PC-3 (cell line): ENCODE results near the gene SYNCRIP. TPM values are rescaled to one million over a fixed set of nuclear protein-coding genes. Genes with fewer than 3 reads are reported as not detected.

Source experiments
- ATAC-seq: fragments of 200-7000 bp; cut with Tn5 transposase; 2 replicates; pipeline ENCODE4 v1.9.1; 2020; ENCODE audit warnings: mild to moderate bottlenecking, moderate library complexity
- BruUV-seq: library from RNA; stranded (reverse); fragments of 400-500 nt; replicated peaks from 2 replicates; lab custom pipeline; 2021; lab: Mats Ljungman, UMichigan
- CTCF ChIA-PET: fragments of 300-600 bp; sonication (Branson Sonifier 250); formaldehyde crosslinking; loops from one replicate; lab custom pipeline; 2022; ENCODE audit warnings: antibody characterized with exemption; lab: Charles Lee
- POLR2A ChIA-PET: fragments of 300-600 bp; sonication (Branson Sonifier 250); formaldehyde crosslinking; loops from one replicate; lab custom pipeline; 2022; ENCODE audit warnings: antibody characterized with exemption; ENCODE audit not compliant: unreplicated experiment; lab: Charles Lee
- DNase-seq: peaks from one replicate; pipeline ENCODE4 v3.0.0-alpha.2; 2015
- H2AFZ ChIP-seq: fragments of 300-600 bp; sonication (generic); 2 replicates; pipeline ENCODE4 v1.6.0; 2016; ENCODE audit warnings: antibody characterized with exemption, low read length
- H3F3A ChIP-seq: fragments of 300-600 bp; sonication (generic); one replicate; pipeline ENCODE4 v1.6.0; 2017; ENCODE audit warnings: antibody characterized with exemption, low read length, control low read depth, mild to moderate bottlenecking; ENCODE audit not compliant: unreplicated experiment
- H3K27ac ChIP-seq: fragments of 300-600 bp; sonication (generic); 2 replicates; pipeline ENCODE4 v1.5.1; 2016; ENCODE audit warnings: mild to moderate bottlenecking, low read length
- H3K27me3 ChIP-seq: fragments of 300-600 bp; sonication (generic); 2 replicates; pipeline ENCODE4 v1.6.1; 2016; ENCODE audit warnings: low read length, mixed read lengths
- H3K36me3 ChIP-seq: fragments of 300-600 bp; sonication (generic); 2 replicates; pipeline ENCODE4 v1.6.1; 2016; ENCODE audit warnings: low read depth, mixed run types, low read length, mixed read lengths
- H3K4me1 ChIP-seq: fragments of 300-600 bp; sonication (generic); 2 replicates; pipeline ENCODE4 v1.5.1; 2016; ENCODE audit warnings: low read length; ENCODE audit not compliant: insufficient read depth
- H3K4me2 ChIP-seq: fragments of 300-600 bp; sonication (generic); 2 replicates; pipeline ENCODE4 v1.6.0; 2016; ENCODE audit warnings: low read length
- H3K4me3 ChIP-seq: fragments of 300-600 bp; sonication (generic); 2 replicates; pipeline ENCODE4 v1.5.1; 2016; ENCODE audit warnings: mild to moderate bottlenecking, low read length, mixed read lengths
- H3K79me2 ChIP-seq: fragments of 300-600 bp; sonication (generic); 2 replicates; pipeline ENCODE4 v1.6.1; 2017; ENCODE audit warnings: low read length, mixed read lengths
- H3K9ac ChIP-seq: fragments of 300-600 bp; sonication (generic); 2 replicates; pipeline ENCODE4 v1.6.0; 2016; ENCODE audit warnings: mild to moderate bottlenecking, low read length
- H3K9me2 ChIP-seq: fragments of 300-600 bp; sonication (generic); replicated peaks from 2 replicates; pipeline ENCODE4 v1.6.1; 2016; ENCODE audit warnings: mixed run types, low read length, mixed read lengths
- H3K9me3 ChIP-seq: fragments of 300-600 bp; sonication (generic); 2 replicates; pipeline ENCODE4 v1.6.1; 2016; ENCODE audit warnings: low read length, mixed read lengths
- H4K20me1 ChIP-seq: fragments of 300-600 bp; sonication (generic); 2 replicates; pipeline ENCODE4 v1.6.1; 2016; ENCODE audit warnings: low read length, mixed read lengths
- EZH2 ChIP-seq: fragments of 300-600 bp; sonication (generic); IDR thresholded peaks from one replicate; pipeline ENCODE4 v1.6.1; 2017; ENCODE audit warnings: antibody characterized with exemption, mild to moderate bottlenecking, low read length; ENCODE audit not compliant: unreplicated experiment
- EZH2phosphoT487 ChIP-seq: fragments of 300-600 bp; sonication (generic); IDR thresholded peaks from 2 replicates; pipeline ENCODE4 v1.6.1; 2018; ENCODE audit warnings: mild to moderate bottlenecking, antibody characterized with exemption, low read length, borderline replicate concordance
- intact Hi-C: fragments of 100-400 bp; cut with micrococcal nuclease; formaldehyde crosslinking; loops from 2 replicates; pipeline ENCODE4 v1.9.0; 2023
- total RNA-seq: library from RNA; depleted of rRNA; stranded (reverse); fragments of >200 nt; gene quantifications from 2 replicates; pipeline ENCODE4 v1.2.3, GENCODE V29; 2014
- TF ChIP-seq, protein P1 (sequence below): fragments of 300-600 bp; sonication (generic); conservative IDR thresholded peaks from 2 replicates; pipeline ENCODE4 v1.5.1; 2017; ENCODE audit warnings: antibody characterized with exemption, low read depth, mild to moderate bottlenecking, low read length

The SYNCRIP gene
- total RNA-seq, 1 experiment from 2014 or later: 63.8 TPM

DNA sequence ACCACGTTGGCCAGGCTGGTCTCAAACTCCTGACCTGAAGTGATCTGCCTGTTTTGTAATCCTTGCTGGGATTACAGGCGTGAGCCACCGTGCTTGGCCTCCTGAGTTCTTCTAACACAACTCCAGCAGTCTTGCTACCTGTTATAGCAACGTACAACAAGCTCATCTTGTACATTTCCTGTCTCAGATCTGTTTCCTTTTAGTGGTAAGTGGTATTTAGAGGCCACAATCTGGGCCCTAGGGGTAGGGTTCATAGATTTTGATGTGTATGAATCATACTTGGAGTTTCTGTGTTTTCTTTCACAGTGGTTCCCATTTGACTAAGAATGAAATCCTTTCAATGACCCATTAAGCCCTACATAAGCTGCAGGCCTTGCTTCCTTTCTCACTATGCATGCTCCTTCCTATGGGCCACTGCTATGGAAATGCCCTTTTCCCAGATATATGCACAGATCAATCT is 27.1 kb upstream of the SYNCRIP start:
- no peak overlapping the region for H2AFZ ChIP-seq
- no peaks in the 10 kb centered on the region for H3F3A ChIP-seq
- peaks cover 9% of the 10 kb centered on the region; the same call in 1 of the 2 replicates for H3K79me2 ChIP-seq
- DNase-seq: peak; percentile 37
- no peaks in the 10 kb centered on the region; the same call in 1 of the 2 replicates for H3K4me1 ChIP-seq
- POLR2A ChIA-PET: interaction anchor here (0.6 kb wide), 1 partner anchor 9 kb away, joined by 3 read pairs; no protein-coding TSS in a partner anchor
- ATAC-seq: peak; percentile 42
- TF ChIP-seq EZH2phosphoT487: no peak
- TF ChIP-seq, protein P1, sequence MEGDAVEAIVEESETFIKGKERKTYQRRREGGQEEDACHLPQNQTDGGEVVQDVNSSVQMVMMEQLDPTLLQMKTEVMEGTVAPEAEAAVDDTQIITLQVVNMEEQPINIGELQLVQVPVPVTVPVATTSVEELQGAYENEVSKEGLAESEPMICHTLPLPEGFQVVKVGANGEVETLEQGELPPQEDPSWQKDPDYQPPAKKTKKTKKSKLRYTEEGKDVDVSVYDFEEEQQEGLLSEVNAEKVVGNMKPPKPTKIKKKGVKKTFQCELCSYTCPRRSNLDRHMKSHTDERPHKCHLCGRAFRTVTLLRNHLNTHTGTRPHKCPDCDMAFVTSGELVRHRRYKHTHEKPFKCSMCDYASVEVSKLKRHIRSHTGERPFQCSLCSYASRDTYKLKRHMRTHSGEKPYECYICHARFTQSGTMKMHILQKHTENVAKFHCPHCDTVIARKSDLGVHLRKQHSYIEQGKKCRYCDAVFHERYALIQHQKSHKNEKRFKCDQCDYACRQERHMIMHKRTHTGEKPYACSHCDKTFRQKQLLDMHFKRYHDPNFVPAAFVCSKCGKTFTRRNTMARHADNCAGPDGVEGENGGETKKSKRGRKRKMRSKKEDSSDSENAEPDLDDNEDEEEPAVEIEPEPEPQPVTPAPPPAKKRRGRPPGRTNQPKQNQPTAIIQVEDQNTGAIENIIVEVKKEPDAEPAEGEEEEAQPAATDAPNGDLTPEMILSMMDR: no peak
- TF ChIP-seq EZH2: no peak
- peaks cover 2% of the 10 kb centered on the region; the same call in 1 of the 2 replicates for H3K36me3 ChIP-seq
- no peak overlapping the region for H3K27ac ChIP-seq
- no TSS peak for BruUV-seq
- no peak overlapping the region for H3K4me2 ChIP-seq
- H3K9ac ChIP-seq: no peak overlapping the region
- no peaks in the 10 kb centered on the region for H3K9me2 ChIP-seq
- CTCF ChIA-PET: no interaction called here
- intact Hi-C loops: loop anchor here (10.0 kb wide), 1 partner anchor 75 kb away; the partner anchor contains the start of gene SNX14
- no peak overlapping the region for H3K4me3 ChIP-seq
- H4K20me1 ChIP-seq: peaks cover 12% of the 10 kb centered on the region; the same call in 1 of the 2 replicates
- no peaks in the 10 kb centered on the region for H3K9me3 ChIP-seq
- H3K27me3 ChIP-seq: no peaks in the 10 kb centered on the region

DNA sequence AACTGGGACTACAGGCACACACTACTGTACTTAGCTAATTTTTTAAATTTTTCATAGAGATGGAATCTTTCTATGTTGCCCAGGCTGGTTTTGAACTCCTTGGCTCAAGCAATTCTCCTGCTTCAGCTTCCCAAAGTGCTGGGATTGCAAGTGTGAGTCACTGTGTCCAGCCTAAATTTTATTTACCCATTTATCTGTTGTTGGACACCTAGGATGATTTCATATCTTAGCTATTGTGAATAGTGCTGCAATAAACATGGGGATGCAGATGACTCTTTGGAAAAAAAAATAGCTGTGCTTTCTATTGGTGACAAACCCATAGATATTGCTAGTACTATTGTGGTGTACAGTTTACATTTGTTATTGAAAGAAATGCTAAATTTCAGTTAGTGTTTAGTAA is 19.6 kb upstream of the SYNCRIP start:
- Histone ChIP-seq H3K4me1 (no peaks in the 10 kb centered on the region), H3K4me3 (no peak overlapping the region), H3K36me3 (no peaks in the 10 kb centered on the region), H4K20me1 (no peaks in the 10 kb centered on the region), H3K4me2 (no peak overlapping the region), H3K9ac (no peak overlapping the region), H3F3A (no peaks in the 10 kb centered on the region), H3K9me2 (no peaks in the 10 kb centered on the region), H2AFZ (no peak overlapping the region), H3K27me3 (no peaks in the 10 kb centered on the region), H3K27ac (no peak overlapping the region), H3K79me2 (no peaks in the 10 kb centered on the region), H3K9me3 (no peaks in the 10 kb centered on the region)
- ATAC-seq (no peak), DNase-seq (peak; percentile 6)
- CTCF ChIA-PET: no interaction called here
- TF ChIP-seq EZH2phosphoT487 (no peak), EZH2 (no peak)
- TF ChIP-seq, protein P1: no peak
- intact Hi-C loops: no loop called here
- POLR2A ChIA-PET: no interaction called here
- no TSS peak for BruUV-seq

DNA sequence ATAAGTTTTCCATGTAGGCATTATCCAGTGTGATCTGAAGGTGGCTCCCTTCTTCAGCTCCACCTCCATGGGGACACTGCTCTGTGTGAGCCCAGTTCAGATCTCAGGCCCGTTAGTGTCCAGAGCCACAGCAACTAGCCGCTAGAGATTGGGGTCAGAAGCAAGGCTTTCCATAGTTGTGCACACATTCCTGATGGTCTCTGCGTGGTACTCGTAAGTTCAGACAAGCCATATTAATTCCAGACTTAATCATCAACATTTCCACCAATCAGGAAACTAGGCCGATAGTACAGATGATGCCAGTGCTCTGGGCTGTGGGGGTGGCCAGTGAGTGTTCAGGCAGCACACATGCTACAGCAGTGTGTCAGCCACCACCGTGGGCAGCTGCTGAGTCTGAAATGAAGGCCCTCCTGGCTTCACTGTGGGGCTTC is 17.5 kb upstream of the SYNCRIP start:
- ChIA-PET POLR2A (no interaction called here), CTCF (no interaction called here)
- Histone ChIP-seq H3F3A (no peaks in the 10 kb centered on the region), H3K9ac (no peak overlapping the region), H2AFZ (no peak overlapping the region), H3K4me3 (no peak overlapping the region), H3K9me2 (no peaks in the 10 kb centered on the region), H3K27ac (no peak overlapping the region), H4K20me1 (no peaks in the 10 kb centered on the region), H3K36me3 (no peaks in the 10 kb centered on the region), H3K4me2 (no peak overlapping the region), H3K27me3 (no peaks in the 10 kb centered on the region), H3K9me3 (no peaks in the 10 kb centered on the region), H3K4me1 (no peaks in the 10 kb centered on the region), H3K79me2 (no peaks in the 10 kb centered on the region)
- no TSS peak for BruUV-seq
- intact Hi-C loops: no loop called here
- ATAC-seq: peak; percentile 31; the same call in 1 of the 2 replicates
- TF ChIP-seq, protein P1: peak; percentile 16; the same call in 1 of the 2 replicates
- TF ChIP-seq EZH2: no peak
- TF ChIP-seq EZH2phosphoT487: no peak
- peak; percentile 5 for DNase-seq
